GM12878 (cell line): ENCODE data around the gene DPRX.

Experiments
- BHLHE40 ChIP-seq, 2 experiments: fragments of 450-650 bp in 1 of 2; IDR thresholded peaks; 2 replicates each; pipeline ENCODE4 v1.6.1; 2011 to 2017; ENCODE audit warnings: low read depth in 2 of 2, borderline replicate concordance in 1 of 2, improper control_type of control experiment in 1 of 2, low read length in 1 of 2, mild to moderate bottlenecking in 1 of 2
- CTCF ChIP-seq, 3 experiments: IDR thresholded peaks in 2 of 3; conservative IDR thresholded peaks in 1 of 3; 2 replicates each; pipeline ENCODE4 v1.5.1; 2011; ENCODE audit warnings: low read depth in 3 of 3, low read length in 3 of 3, mild to moderate bottlenecking in 3 of 3, control low read depth in 2 of 3, moderate library complexity in 2 of 3, inconsistent platforms in 1 of 3, mixed read lengths in 1 of 3; ENCODE audit not compliant: control insufficient read depth in 2 of 3, insufficient read depth in 1 of 3; ENCODE audit errors: extremely low read depth in 1 of 3
- HCFC1 ChIP-seq: fragments of 150-350 bp; IDR thresholded peaks from 2 replicates; pipeline ENCODE4 v1.6.1; 2014; ENCODE audit warnings: low read length
- NR2C2 ChIP-seq: IDR thresholded peaks from 2 replicates; pipeline ENCODE4 v1.6.1; 2011; ENCODE audit warnings: borderline replicate concordance, low read depth; ENCODE audit not compliant: control insufficient read depth, insufficient read length
- POLR2A ChIP-seq: IDR thresholded peaks from 2 replicates; pipeline ENCODE4 v1.6.1; 2011; ENCODE audit warnings: low read depth, mild to moderate bottlenecking, low read length

DNA sequence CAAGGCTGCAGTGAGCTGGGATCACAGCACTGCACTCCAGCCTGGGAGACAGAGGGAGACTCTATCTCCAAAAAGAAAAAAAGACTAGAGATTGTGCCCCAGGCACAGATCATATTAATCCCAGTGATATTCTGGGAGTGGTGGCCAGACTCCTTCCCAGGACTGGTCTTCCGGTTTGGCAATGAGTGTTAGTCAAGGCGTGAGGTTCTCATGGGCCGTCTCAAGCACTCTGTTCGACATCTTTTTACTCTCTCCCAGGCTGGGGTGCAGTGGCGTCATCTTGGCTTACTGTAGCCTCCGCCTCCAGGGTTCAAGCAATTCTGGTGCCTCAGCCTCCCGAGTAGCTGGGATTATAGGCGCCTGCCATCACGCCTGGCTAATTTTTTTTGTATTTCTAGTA lies 5.3 kb upstream of the DPRX start:
- TF ChIP-seq HCFC1 (no peak), NR2C2 (no peak), POLR2A (no peak), CTCF (IDR thresholded peaks at IDR 0.05 in 2 of 3, conservative IDR thresholded peaks at IDR 0.05 in 1 of 3; ENCODE audit: control insufficient read depth in 2 of 3, extremely low read depth in 1 of 3, insufficient read depth in 1 of 3, low read depth in 3 of 3, low read length in 3 of 3) (no peak), BHLHE40 (IDR thresholded peaks at IDR 0.05; ENCODE audit: borderline replicate concordance in 1 of 2, low read depth in 2 of 2, low read length in 1 of 2) (no peak)
